GM19468 (cell line): ENCODE measurements around the gene SCARB1.

Experiments
- ATAC-seq: cut with Tn5 transposase; IDR thresholded peaks from one replicate; pipeline ENCODE4 v1.9.1; 2021; ENCODE audit warnings: mild to moderate bottlenecking, moderate library complexity, moderate number of reproducible peaks; ENCODE audit not compliant: unreplicated experiment; ENCODE audit errors: extremely low read depth

Gene SCARB1

DNA sequence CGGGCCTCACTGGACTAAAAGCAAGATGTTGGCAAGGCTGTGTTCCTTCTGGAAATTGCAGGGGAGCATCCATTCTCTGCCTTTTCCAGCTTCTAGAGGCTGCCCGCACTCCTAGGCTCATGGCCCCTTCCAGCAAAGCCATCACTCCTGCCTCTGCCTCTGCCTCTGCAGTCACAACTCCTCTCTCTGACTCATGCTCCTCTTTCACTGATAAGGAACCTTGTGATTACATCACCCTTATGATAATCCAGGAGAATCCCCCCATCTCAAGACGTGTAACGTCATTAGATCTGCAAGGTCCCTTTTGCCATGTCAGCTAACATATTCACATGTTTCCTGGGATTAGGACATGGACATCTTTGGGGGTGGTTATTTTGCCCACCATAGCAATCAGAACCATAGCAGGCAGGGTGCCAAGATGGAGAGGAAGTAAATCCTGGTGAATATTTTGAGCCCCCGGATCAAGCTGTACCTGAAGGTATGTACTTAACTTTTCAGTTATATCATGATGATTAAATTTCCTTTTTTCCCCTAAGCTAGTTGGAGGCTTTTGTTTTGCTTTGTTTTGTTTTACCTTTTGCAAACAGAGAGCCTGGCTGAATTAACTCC lies 123.6 kb downstream of the SCARB1 start:
- ATAC-seq = no peak

GRCh38 chr12:124738636-124739467 lies 124.8 kb downstream of the SCARB1 start:
- ATAC-seq = no peak

DNA sequence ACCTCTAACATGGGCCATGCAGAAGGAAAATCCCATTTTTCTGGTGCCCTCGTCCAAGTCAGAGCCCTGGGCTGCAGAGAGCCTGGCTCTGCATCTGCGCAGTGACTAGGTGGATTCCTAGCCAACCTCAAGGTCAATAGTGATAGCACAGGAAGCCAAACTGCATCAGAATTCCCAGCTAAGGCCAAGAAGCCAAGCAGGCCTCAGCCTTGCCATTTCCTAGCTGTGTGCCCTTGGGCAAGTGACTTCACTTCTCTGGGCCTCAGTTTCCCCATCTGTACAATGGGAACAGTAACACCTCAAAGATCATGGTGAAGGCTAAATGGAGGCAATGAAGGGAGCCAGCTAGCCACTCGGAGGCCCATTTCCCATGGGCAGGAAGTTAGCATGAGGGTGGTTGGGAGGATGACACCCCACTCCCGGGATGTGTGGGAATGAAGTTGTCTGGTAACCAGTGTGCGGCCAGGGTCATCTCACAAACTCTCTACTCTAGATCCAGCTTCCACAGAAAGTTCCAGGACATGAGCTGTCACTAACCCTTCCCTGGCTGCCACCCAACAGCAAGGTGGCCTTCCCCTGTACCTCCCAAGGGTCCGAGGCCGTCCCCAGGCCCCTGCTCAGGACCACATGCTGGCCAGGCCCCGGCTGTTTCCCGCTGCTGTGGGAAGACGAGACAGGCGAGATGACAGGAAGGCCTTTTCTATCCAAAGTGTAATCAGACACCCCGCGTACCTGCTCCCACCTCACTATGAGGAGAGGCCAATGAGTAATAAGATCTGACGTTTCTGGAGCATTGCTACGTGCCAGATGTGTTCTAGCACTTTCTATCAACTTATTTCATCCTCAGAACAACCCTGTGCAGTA lies 125.7 kb downstream of the SCARB1 start:
- ATAC-seq = no peak

GRCh38 chr12:124737040-124737419 lies 126.6 kb downstream of the SCARB1 start:
- ATAC-seq = no peak

GRCh38 chr12:124736115-124737039 lies 127.3 kb downstream of the SCARB1 start:
- no peak for ATAC-seq

GRCh38 chr12:124734224-124734788 lies 129.4 kb downstream of the SCARB1 start:
- ATAC-seq = no peak

DNA sequence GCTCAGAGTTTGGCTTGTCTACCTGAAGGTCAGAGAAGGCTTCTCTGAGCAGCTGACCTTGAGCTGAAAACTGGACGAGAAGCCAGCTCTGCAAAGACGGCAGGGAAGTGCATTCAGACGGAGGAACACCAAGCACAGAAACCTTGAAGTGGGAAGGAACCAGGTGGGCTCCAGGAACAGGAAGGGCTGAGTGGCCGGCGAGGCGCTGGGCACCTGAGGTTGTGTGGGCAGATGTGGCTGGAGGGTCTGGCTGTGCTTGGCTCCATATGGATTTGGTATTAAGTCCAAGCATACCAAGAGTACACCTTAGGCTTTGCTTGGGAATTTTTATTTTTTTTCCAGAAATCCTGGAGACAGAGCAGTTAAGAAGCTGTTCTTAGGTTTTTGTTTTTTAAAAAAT lies 130.6 kb downstream of the SCARB1 start:
- ATAC-seq = no peak

- no peak for ATAC-seq
Measured at GRCh38 chr12:124732275-124733075, 131.2 kb downstream of the SCARB1 start.

- ATAC-seq = no peak
Measured at GRCh38 chr12:124731869-124732268, 131.8 kb downstream of the SCARB1 start.

- ATAC-seq = no peak
Measured at GRCh38 chr12:124730455-124730932, 133.2 kb downstream of the SCARB1 start.

DNA sequence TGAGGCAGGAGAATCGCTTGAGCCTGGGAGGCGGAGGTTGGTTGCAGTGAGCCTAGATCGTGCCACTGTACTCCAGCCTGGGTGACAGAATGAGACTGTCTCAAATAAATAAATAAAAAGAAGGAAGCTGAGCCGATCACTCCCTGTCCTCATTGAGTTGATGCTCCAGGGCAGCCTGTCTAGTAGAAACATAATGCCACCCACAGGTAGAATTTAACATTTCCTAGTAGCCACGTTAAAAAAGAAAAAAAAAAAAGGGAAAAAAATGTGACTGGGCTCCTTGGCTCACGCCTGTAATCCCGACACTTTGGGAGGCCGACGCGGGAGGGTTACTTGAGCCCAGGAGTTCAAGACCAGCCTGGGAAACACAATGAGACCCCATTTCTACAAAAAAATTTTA lies 135.7 kb downstream of the SCARB1 start:
- ATAC-seq = no peak

DNA sequence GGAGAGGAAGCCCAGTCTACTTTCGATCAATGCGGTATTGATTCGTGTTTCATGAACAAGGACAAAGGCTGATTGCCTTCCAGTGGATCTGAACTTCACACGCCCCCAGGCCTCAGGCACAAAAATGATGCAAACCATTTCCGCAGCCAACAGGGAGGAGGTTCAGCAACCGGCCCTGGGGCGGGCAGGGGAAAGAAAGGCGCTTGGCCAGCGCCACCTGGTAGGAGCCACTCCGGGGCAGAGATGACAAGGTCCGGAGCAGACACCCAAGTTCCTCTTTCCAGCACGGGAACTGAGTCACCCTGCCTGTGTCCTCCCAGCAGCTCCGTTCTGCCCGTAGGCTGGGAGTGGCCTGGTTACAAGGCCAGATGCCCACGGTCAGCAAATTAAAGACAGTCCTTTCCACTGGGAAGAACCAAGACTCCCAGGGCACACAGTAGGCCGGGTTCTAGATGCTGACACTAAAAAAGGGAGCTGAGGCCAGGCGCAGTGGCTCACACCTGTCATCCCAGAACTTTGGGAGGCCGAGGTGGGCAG lies 136.3 kb downstream of the SCARB1 start:
- ATAC-seq = no peak
